SK-N-DZ (cell line): ENCODE data around the gene SF3B4.
A peak's percentile ranks its signal among the peaks of the same experiment; 100 is the strongest.

Experiments
- DNase-seq: peaks from one replicate; pipeline ENCODE4 v3.0.0-alpha.2; 2015; ENCODE audit warnings: low spot score

The SF3B4 gene

GRCh38 chr1:149933208-149933607 is 5.6 kb upstream of the SF3B4 start:
- no peak for DNase-seq

GRCh38 chr1:149932474-149932873 is 4.9 kb upstream of the SF3B4 start:
- DNase-seq, result no peak

GRCh38 chr1:149931212-149931790 is 3.7 kb upstream of the SF3B4 start:
- no peak for DNase-seq

GRCh38 chr1:149929856-149930255 is 2.3 kb upstream of the SF3B4 start:
- DNase-seq, result no peak

GRCh38 chr1:149928401-149928724 is 760 bp upstream of the SF3B4 start:
- no peak for DNase-seq

- DNase-seq, result no peak
Measured at GRCh38 chr1:149927056-149927562, 494 bp downstream of the SF3B4 start.

GRCh38 chr1:149926296-149926695 is 1.3 kb downstream of the SF3B4 start:
- no peak for DNase-seq

- no peak for DNase-seq
Measured at GRCh38 chr1:149925751-149926150, 1.9 kb downstream of the SF3B4 start.

GRCh38 chr1:149925345-149925744 is 2.3 kb downstream of the SF3B4 start:
- no peak for DNase-seq

- no peak for DNase-seq
Measured at GRCh38 chr1:149923626-149924025, 4.0 kb downstream of the SF3B4 start.

GRCh38 chr1:149917571-149918144 is 9.9 kb downstream of the SF3B4 start, which contains the start of gene SV2A:
Gene SV2A (minus strand): TSS chr1:149917844. CDS start chr1:149913840, 4,004 bp downstream.
- peak; percentile 75 for DNase-seq

GRCh38 chr1:149916898-149917252 is 10.7 kb downstream of the SF3B4 start:
- DNase-seq, result no peak

- no peak for DNase-seq
Measured at GRCh38 chr1:149916193-149916897, 11.3 kb downstream of the SF3B4 start.

- DNase-seq, result no peak
Measured at GRCh38 chr1:149915429-149916192, 12.0 kb downstream of the SF3B4 start.

- no peak for DNase-seq
Measured at GRCh38 chr1:149914545-149914944, 13.1 kb downstream of the SF3B4 start.

- no peak for DNase-seq
Measured at GRCh38 chr1:149906570-149907075, 21.0 kb downstream of the SF3B4 start.

- DNase-seq, result no peak
Measured at GRCh38 chr1:149903836-149904491, 23.6 kb downstream of the SF3B4 start.

- peak; percentile 96 for DNase-seq
Measured at GRCh38 chr1:149899460-149900284, 27.9 kb downstream of the SF3B4 start, which contains the start of gene BOLA1. Gene BOLA1 (plus strand): TSS chr1:149899568. CDS start chr1:149900060, 492 bp downstream.

GRCh38 chr1:149896575-149896974 is 31.0 kb downstream of the SF3B4 start:
- no peak for DNase-seq

GRCh38 chr1:149888999-149889289 is 38.7 kb downstream of the SF3B4 start:
- no peak for DNase-seq
